ENCODE data around the gene FHOD1.

The FHOD1 gene

DNA sequence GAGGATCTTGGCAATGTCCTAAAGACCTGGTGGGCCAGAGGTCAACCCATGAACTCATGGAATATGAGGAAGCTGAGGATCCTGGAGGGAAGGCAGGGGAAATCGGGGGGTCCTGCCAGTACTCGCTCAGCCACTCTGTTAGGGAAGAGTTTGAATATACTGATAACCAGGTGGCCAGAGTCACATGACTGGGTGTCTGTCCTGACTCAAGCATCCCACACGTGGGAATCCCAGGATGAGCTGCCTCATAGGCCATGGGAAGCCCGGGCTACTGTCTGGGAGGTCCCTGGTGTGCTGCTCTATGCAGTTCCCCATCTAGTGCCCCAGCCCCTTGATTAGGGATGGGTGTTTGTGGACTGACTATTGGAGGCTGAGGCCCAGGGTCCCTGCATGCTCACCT, 59.0 kb downstream of the FHOD1 start:
- Histone ChIP-seq H3K36me3 (ENCODE audit: control insufficient read depth in 2 of 2, insufficient read depth in 1 of 2, low read length in 2 of 2) (peaks cover 0 to 6% of the 10 kb centered on the region in 2 experiments; a peak in 2 of 3 replicates), H3K4me1 (ENCODE audit: control insufficient read depth, insufficient read depth, low read length) (peaks cover 4% of the 10 kb centered on the region), H3K27ac (ENCODE audit: extremely low read depth, low read depth, low read length) (no peak overlapping the region), H3K4me3 (ENCODE audit: low read depth, low read length) (no peak overlapping the region), H3K9me3 (ENCODE audit: control insufficient read depth, insufficient read depth, low read depth, low read length) (no peaks in the 10 kb centered on the region)
- ChIA-PET POLR2A (no interaction called here), CTCF (interaction anchor here (1.5 kb wide), 1 partner anchor 228 kb away, joined by 6 read pairs; the partner anchor contains the start of gene CES3)
- TF ChIP-seq ZSCAN16 (tag by site-specific recombination; IDR thresholded peaks at IDR 0.05): no peak
- no peak for TF ChIP-seq MZF1 (tag by site-specific recombination; IDR thresholded peaks at IDR 0.05; ENCODE audit: borderline replicate concordance)
- TF ChIP-seq, protein P1, sequence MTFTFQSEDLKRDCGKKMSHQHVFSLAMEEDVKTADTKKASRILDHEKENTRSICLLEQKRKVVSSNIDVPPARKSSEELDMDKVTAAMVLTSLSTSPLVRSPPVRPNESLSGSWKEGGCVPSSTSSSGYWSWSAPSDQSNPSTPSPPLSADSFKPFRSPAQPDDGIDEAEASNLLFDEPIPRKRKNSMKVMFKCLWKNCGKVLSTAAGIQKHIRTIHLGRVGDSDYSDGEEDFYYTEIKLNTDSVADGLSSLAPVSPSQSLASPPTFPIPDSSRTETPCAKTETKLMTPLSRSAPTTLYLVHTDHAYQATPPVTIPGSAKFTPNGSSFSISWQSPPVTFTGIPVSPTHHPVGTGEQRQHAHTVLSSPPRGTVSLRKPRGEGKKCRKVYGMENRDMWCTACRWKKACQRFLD (tag by site-specific recombination; IDR thresholded peaks at IDR 0.05): no peak
- no peak for TF ChIP-seq RBAK (tag by site-specific recombination; IDR thresholded peaks at IDR 0.05)

DNA sequence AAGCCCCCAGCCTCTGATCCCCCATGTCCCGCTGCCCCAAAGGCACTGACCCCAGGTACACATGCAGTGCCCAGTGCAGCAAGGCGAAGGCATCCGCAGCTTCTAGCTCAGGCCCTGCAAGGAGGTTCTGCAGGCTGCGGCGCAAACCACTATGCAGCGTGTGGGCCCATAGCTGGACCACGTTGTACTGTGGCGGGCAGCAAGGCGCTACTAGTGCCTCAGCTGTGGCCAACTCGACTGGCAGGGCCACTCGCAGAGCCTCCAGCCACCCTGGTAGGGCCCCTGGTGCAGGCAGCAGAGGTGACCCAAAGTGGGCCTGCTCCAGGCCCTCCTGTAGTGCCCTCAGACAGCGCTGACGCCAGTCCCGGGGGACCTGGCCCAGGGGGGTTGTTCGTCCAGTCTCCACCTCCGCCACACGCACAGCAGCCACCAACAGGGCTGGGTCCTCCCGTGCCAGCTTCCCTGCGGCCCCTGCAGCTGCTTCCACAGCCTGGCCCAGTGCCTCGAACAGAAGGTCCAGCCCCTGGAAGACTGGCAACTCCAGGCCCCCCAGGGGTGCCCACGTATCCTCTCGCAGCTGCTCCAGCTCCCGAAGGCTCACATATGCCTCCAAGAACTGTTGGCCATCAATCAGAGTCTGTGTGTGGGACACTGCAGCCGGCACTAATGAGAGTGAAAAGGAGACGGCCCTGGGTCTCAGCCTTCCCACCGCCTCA, 59.9 kb downstream of the FHOD1 start:
- peaks cover 9% of the 10 kb centered on the region for H3K4me1 ChIP-seq (ENCODE audit: control insufficient read depth, insufficient read depth, low read length)
- ChIA-PET POLR2A (no interaction called here), CTCF (interaction anchor here (0.6 kb wide), 1 partner anchor 18 kb away, joined by 4 read pairs; no protein-coding TSS in a partner anchor)
- TF ChIP-seq, protein P2, sequence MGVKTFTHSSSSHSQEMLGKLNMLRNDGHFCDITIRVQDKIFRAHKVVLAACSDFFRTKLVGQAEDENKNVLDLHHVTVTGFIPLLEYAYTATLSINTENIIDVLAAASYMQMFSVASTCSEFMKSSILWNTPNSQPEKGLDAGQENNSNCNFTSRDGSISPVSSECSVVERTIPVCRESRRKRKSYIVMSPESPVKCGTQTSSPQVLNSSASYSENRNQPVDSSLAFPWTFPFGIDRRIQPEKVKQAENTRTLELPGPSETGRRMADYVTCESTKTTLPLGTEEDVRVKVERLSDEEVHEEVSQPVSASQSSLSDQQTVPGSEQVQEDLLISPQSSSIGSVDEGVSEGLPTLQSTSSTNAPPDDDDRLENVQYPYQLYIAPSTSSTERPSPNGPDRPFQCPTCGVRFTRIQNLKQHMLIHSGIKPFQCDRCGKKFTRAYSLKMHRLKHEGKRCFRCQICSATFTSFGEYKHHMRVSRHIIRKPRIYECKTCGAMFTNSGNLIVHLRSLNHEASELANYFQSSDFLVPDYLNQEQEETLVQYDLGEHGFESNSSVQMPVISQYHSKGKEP (tag by site-specific recombination; IDR thresholded peaks at IDR 0.05): no peak
- TF ChIP-seq ZNF302 (tag by site-specific recombination; IDR thresholded peaks at IDR 0.05; ENCODE audit: low read depth): no peak
- TF ChIP-seq ZNF175 (tag by site-specific recombination; IDR thresholded peaks at IDR 0.05): no peak
- H3K27ac ChIP-seq (ENCODE audit: extremely low read depth, low read depth, low read length): no peak overlapping the region
- H3K9me3 ChIP-seq (ENCODE audit: control insufficient read depth, insufficient read depth, low read depth, low read length): no peaks in the 10 kb centered on the region
- no peaks in the 10 kb centered on the region for H3K36me3 ChIP-seq (ENCODE audit: control insufficient read depth in 2 of 2, insufficient read depth in 1 of 2, low read length in 2 of 2)
- H3K4me3 ChIP-seq (ENCODE audit: low read depth, low read length): no peak overlapping the region

DNA sequence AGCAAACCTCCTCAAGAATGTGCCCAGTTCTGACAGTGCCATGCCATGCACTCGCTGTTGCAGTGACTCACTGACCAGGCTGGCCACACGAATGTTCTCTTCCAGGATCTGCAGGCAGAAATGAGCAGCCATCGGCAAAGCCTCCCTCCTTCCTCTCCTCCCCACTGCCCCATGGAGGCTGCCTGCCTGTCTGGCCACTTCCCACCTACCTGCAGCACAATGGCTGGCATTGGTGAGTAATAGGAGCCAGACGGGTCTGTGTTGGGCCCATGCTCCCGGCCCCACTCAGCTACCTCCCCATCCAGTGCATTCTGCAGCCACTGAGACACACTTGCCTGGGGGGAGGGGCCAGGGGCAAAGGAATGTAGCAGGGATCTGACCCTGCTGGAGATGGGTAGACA, 60.7 kb downstream of the FHOD1 start:
- TF ChIP-seq ZNF791 (tag by site-specific recombination; IDR thresholded peaks at IDR 0.05): no peak
- TF ChIP-seq MZF1 (tag by site-specific recombination; IDR thresholded peaks at IDR 0.05; ENCODE audit: borderline replicate concordance): no peak
- no peak for TF ChIP-seq HOXC10 (CRISPR knock-in tag; IDR thresholded peaks at IDR 0.05)
- TF ChIP-seq, protein P3, sequence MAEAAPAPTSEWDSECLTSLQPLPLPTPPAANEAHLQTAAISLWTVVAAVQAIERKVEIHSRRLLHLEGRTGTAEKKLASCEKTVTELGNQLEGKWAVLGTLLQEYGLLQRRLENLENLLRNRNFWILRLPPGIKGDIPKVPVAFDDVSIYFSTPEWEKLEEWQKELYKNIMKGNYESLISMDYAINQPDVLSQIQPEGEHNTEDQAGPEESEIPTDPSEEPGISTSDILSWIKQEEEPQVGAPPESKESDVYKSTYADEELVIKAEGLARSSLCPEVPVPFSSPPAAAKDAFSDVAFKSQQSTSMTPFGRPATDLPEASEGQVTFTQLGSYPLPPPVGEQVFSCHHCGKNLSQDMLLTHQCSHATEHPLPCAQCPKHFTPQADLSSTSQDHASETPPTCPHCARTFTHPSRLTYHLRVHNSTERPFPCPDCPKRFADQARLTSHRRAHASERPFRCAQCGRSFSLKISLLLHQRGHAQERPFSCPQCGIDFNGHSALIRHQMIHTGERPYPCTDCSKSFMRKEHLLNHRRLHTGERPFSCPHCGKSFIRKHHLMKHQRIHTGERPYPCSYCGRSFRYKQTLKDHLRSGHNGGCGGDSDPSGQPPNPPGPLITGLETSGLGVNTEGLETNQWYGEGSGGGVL (tag by site-specific recombination; IDR thresholded peaks at IDR 0.05): no peak
- TF ChIP-seq ZNF341 (tag by site-specific recombination; IDR thresholded peaks at IDR 0.05; ENCODE audit: low read depth): peak; percentile 50
- TF ChIP-seq ZNF621 (tag by site-specific recombination; IDR thresholded peaks at IDR 0.05): no peak
- TF ChIP-seq ZNF311 (tag by site-specific recombination; IDR thresholded peaks at IDR 0.05; ENCODE audit: borderline replicate concordance): no peak
- no peak overlapping the region for H3K27ac ChIP-seq (ENCODE audit: extremely low read depth, low read depth, low read length)
- CTCF ChIA-PET: interaction anchor here (0.5 to 2.6 kb wide), 3 partner anchors 152 to 189 kb away, joined by 4 to 30 read pairs (median 4); no protein-coding TSS in a partner anchor
- peaks cover 9% of the 10 kb centered on the region for H3K4me1 ChIP-seq (ENCODE audit: control insufficient read depth, insufficient read depth, low read length)
- H3K4me3 ChIP-seq (ENCODE audit: low read depth, low read length): no peak overlapping the region
- H3K9me3 ChIP-seq (ENCODE audit: control insufficient read depth, insufficient read depth, low read depth, low read length): no peaks in the 10 kb centered on the region
- POLR2A ChIA-PET: no interaction called here
- H3K36me3 ChIP-seq (ENCODE audit: control insufficient read depth in 2 of 2, insufficient read depth in 1 of 2, low read length in 2 of 2): no peaks in the 10 kb centered on the region

Measured in HEK293 (cell line).